Astrocyte of the spinal cord (primary cell): Measurements from ENCODE around the gene GRIFIN.
A peak's percentile ranks its signal among the peaks of the same experiment; 100 is the strongest.

Experiments
- DNase-seq: peaks from one replicate; pipeline ENCODE4 v3.0.0; 2011; ENCODE audit warnings: low read depth, low spot score
- H3K4me3 ChIP-seq: 2 replicates; pipeline ENCODE4 v1.5.1; 2011; ENCODE audit warnings: low read depth, mild to moderate bottlenecking, low read length, moderate library complexity
- CTCF ChIP-seq: IDR thresholded peaks from 2 replicates; pipeline ENCODE4 v1.5.1; 2012; ENCODE audit warnings: low read depth, mild to moderate bottlenecking, low read length, inconsistent platforms
- in situ Hi-C: cut with HindIII; loops from 2 replicates; pipeline ENCODE4 v1.10.0; 2017; ENCODE audit warnings: low sequenced_read_pairs

GRIFIN gene

GRCh38 chr7:2436341-2437104 is 39.7 kb downstream of the GRIFIN start:
- TF ChIP-seq CTCF = no peak
- in situ Hi-C loops = no loop called here
- DNase-seq = no peak
- no peak overlapping the region for H3K4me3 ChIP-seq

- in situ Hi-C loops = no loop called here
- DNase-seq = no peak
- no peak for TF ChIP-seq CTCF
- H3K4me3 ChIP-seq = no peak overlapping the region
Measured at GRCh38 chr7:2435146-2435545, 41.1 kb downstream of the GRIFIN start.

GRCh38 chr7:2433713-2434550 is 42.3 kb downstream of the GRIFIN start:
- no peak for TF ChIP-seq CTCF
- DNase-seq = no peak
- in situ Hi-C loops = no loop called here
- no peak overlapping the region for H3K4me3 ChIP-seq

GRCh38 chr7:2432910-2433712 is 43.1 kb downstream of the GRIFIN start:
- in situ Hi-C loops = no loop called here
- no peak for TF ChIP-seq CTCF
- H3K4me3 ChIP-seq = no peak overlapping the region
- DNase-seq = no peak

DNA sequence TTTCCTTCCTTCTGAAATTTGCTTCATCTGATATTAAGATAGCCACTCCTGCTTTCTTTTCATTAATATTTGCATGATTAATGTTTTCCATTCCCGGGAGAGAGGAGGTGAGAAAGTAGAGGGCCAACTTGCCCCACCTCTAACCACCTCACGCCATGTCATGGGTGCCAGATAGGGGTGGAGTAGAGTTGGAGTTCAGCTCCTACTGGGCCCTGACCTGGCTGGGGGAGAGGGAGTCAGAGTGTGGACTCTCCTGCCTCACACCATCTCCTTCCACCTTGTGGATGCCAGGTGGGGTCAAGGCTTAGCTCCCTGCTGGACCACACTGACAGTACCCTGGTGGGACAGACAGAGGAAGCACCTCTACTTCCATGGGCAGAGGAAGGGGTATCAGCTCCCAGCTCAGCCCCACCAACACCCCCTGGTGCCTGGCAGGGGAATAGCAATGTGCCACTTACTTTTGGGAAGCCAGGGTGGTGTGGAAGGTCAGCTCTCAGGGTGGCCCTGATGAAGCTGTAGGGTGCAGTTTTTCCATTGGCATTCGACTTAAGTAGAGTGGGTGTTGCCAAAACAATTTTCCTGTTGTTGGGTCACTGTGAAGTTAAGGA is 44.8 kb downstream of the GRIFIN start:
- in situ Hi-C loops = no loop called here
- no peak overlapping the region for H3K4me3 ChIP-seq
- peak; percentile 56 for TF ChIP-seq CTCF
- DNase-seq = no peak

GRCh38 chr7:2425749-2426148 is 50.4 kb downstream of the GRIFIN start:
- DNase-seq = no peak
- no peak overlapping the region for H3K4me3 ChIP-seq
- in situ Hi-C loops = no loop called here
- TF ChIP-seq CTCF = no peak
